Panc1 (cell line): Measurements from ENCODE around the gene SLC25A46. TPM values are rescaled to one million over a fixed set of nuclear protein-coding genes. Genes with fewer than 3 reads are reported as not detected.
"Not testable (repeated sequence)": the region's sequence is repeated elsewhere in the genome, so short reads cannot be mapped to it uniquely, and the experiment has no call there.

ENCODE experiments used
- ATAC-seq: fragments of 200-7000 bp; cut with Tn5 transposase; 2 replicates; pipeline ENCODE4 v1.9.1; 2020; ENCODE audit warnings: mild to moderate bottlenecking, moderate library complexity
- Bru-seq: library from RNA; stranded (reverse); fragments of 400-500 nt; gene quantifications from one replicate; lab custom pipeline; 2021; lab: Mats Ljungman, UMichigan
- BruChase-seq, 2 experiments: library from RNA; stranded (reverse); fragments of 400-500 nt; gene quantifications; one replicate each; lab custom pipeline; 2021; lab: Mats Ljungman, UMichigan
- BruUV-seq: library from RNA; stranded (reverse); fragments of 400-500 nt; replicated peaks from 2 replicates; lab custom pipeline; 2021; lab: Mats Ljungman, UMichigan
- CTCF ChIA-PET: fragments of 300-600 bp; sonication (Branson Sonifier 250); formaldehyde crosslinking; loops from one replicate; lab custom pipeline; 2022; ENCODE audit warnings: antibody characterized with exemption; lab: Charles Lee
- POLR2A ChIA-PET: fragments of 300-600 bp; sonication (Branson Sonifier 250); formaldehyde crosslinking; loops from one replicate; lab custom pipeline; 2022; ENCODE audit warnings: antibody characterized with exemption; lab: Charles Lee
- DNase-seq: peaks from one replicate; pipeline ENCODE4 v3.0.0-alpha.2; 2010; ENCODE audit warnings: low read depth, low spot score
- H3K27ac ChIP-seq: 2 replicates; pipeline ENCODE4 v1.5.1; 2011; ENCODE audit warnings: mild to moderate bottlenecking, low read length, inconsistent platforms
- H3K27me3 ChIP-seq: fragments of 200-500 bp; sonication (Bioruptor generic); 2 replicates; pipeline ENCODE4 v1.6.0; 2014; ENCODE audit warnings: low read length, inconsistent platforms; ENCODE audit not compliant: control insufficient read depth, insufficient read depth
- H3K36me3 ChIP-seq: fragments of 200-500 bp; sonication (Bioruptor generic); 2 replicates; pipeline ENCODE4 v1.5.1; 2014; ENCODE audit warnings: inconsistent platforms, mild to moderate bottlenecking, low read length, moderate library complexity; ENCODE audit not compliant: control insufficient read depth, insufficient read depth
- H3K4me1 ChIP-seq: 2 replicates; pipeline ENCODE4 v1.5.1; 2011; ENCODE audit warnings: inconsistent platforms, mild to moderate bottlenecking, low read length, moderate library complexity; ENCODE audit not compliant: control insufficient read depth, insufficient read depth
- H3K4me3 ChIP-seq, 2 experiments: 2 replicates each; pipeline ENCODE4 v1.5.1; 2011 to 2012; ENCODE audit warnings: low read depth in 2 of 2, low read length in 2 of 2, mild to moderate bottlenecking in 2 of 2, inconsistent platforms in 1 of 2, moderate library complexity in 1 of 2
- H3K9me3 ChIP-seq: fragments of 200-500 bp; sonication (Bioruptor generic); 2 replicates; pipeline ENCODE4 v1.5.1; 2014; ENCODE audit warnings: low read depth, mild to moderate bottlenecking, inconsistent platforms, low read length, moderate library complexity; ENCODE audit not compliant: control insufficient read depth, insufficient read depth
- POLR2AphosphoS5 ChIP-seq: IDR thresholded peaks from 2 replicates; pipeline ENCODE4 v1.6.1; 2012; ENCODE audit warnings: mild to moderate bottlenecking, low read depth, low read length, moderate library complexity
- REST ChIP-seq, 2 experiments: IDR thresholded peaks; 2 replicates each; pipeline ENCODE4 v1.6.1; 2011 to 2012; ENCODE audit warnings: low read depth in 2 of 2, control low read depth in 1 of 2, low read length in 1 of 2, mild to moderate bottlenecking in 1 of 2, moderate library complexity in 1 of 2; ENCODE audit not compliant: insufficient read depth in 1 of 2
- SIN3A ChIP-seq: IDR thresholded peaks from 2 replicates; pipeline ENCODE4 v1.6.1; 2012; ENCODE audit warnings: low read depth, mild to moderate bottlenecking, low read length, moderate library complexity, borderline replicate concordance; ENCODE audit not compliant: insufficient read depth
- TCF7L2 ChIP-seq: IDR thresholded peaks from 2 replicates; pipeline ENCODE4 v1.6.1; 2011; ENCODE audit warnings: mild to moderate bottlenecking, low read depth, low read length, inconsistent platforms
- in situ Hi-C: cut with HindIII; loops from 2 replicates; pipeline ENCODE4 v1.10.0; 2016; ENCODE audit warnings: low sequenced_read_pairs, low pct_unique_long_range_greater_than_20kb
- intact Hi-C: fragments of 100-400 bp; cut with micrococcal nuclease; formaldehyde crosslinking; loops from one replicate; pipeline ENCODE4 v1.10.0; 2022; ENCODE audit not compliant: unreplicated experiment
- long read RNA-seq: library from polyadenylated mRNA; unstranded; transcript quantifications from one replicate; pipeline ENCODE4 v2.0.0, GENCODE V29; 2021; ENCODE audit not compliant: unreplicated experiment
- polyA plus RNA-seq: library from polyadenylated mRNA; unstranded; fragments of >200 nt; gene quantifications from one replicate; pipeline ENCODE4 v1.2.1, GENCODE V29; 2012; ENCODE audit warnings: missing spikeins; ENCODE audit not compliant: insufficient read length
- total RNA-seq: library from RNA; stranded (reverse); gene quantifications from one replicate; pipeline ENCODE4 v1.2.1, GENCODE V29; 2021; ENCODE audit not compliant: unreplicated experiment
- TF ChIP-seq, protein P1 (sequence below): fragments of 450-650 bp; IDR thresholded peaks from 2 replicates; pipeline ENCODE4 v1.5.1; 2017; ENCODE audit warnings: mild to moderate bottlenecking

The SLC25A46 gene
- total RNA-seq: 34.5 TPM
- polyA plus RNA-seq: 15.6 TPM
- Bru-seq, nascent RNA: percentile 76 among the genes with signal in this experiment
- BruChase-seq, experiment 1, labeled RNA remaining after a 2-hour chase: percentile 85 among the genes with signal in this experiment
- BruChase-seq, experiment 2, labeled RNA remaining after a 6-hour chase: percentile 86 among the genes with signal in this experiment
- long read RNA-seq, full-length matches to known transcripts: 46 of 55 reads
- long read RNA-seq, partial matches to known transcripts: 2 of 55 reads
- long read RNA-seq, other reads (novel, unspliced or antisense): 7 of 55 reads

GRCh38 chr5:110738812-110739651 lies at the start of gene SLC25A46:
TSS of gene SLC25A46 (plus strand) at chr5:110739007. CDS start at chr5:110739120, 113 bp downstream.
- H3K9me3 ChIP-seq: no peaks in the 10 kb centered on the region
- ATAC-seq (peak; percentile 98), DNase-seq (peak; percentile 60)
- H3K27me3 ChIP-seq: peaks cover 3% of the 10 kb centered on the region; the same call in 1 of the 2 replicates
- TF ChIP-seq SIN3A (peak; percentile 91), POLR2AphosphoS5 (peak; percentile 53; the same call in 1 of the 2 replicates), TCF7L2 (peak; percentile 56; the same call in 1 of the 2 replicates), REST (IDR thresholded peaks at IDR 0.05; ENCODE audit: insufficient read depth in 1 of 2, low read depth in 2 of 2, low read length in 1 of 2) (no peak)
- TF ChIP-seq, protein P1, sequence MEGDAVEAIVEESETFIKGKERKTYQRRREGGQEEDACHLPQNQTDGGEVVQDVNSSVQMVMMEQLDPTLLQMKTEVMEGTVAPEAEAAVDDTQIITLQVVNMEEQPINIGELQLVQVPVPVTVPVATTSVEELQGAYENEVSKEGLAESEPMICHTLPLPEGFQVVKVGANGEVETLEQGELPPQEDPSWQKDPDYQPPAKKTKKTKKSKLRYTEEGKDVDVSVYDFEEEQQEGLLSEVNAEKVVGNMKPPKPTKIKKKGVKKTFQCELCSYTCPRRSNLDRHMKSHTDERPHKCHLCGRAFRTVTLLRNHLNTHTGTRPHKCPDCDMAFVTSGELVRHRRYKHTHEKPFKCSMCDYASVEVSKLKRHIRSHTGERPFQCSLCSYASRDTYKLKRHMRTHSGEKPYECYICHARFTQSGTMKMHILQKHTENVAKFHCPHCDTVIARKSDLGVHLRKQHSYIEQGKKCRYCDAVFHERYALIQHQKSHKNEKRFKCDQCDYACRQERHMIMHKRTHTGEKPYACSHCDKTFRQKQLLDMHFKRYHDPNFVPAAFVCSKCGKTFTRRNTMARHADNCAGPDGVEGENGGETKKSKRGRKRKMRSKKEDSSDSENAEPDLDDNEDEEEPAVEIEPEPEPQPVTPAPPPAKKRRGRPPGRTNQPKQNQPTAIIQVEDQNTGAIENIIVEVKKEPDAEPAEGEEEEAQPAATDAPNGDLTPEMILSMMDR: no peak
- CTCF ChIA-PET: no interaction called here
- H3K4me1 ChIP-seq: peaks cover 4% of the 10 kb centered on the region
- H3K36me3 ChIP-seq: peaks cover 6% of the 10 kb centered on the region
- POLR2A ChIA-PET: no interaction called here
- BruUV-seq: no TSS peak
- H3K27ac ChIP-seq: peak within 1 kb of the TSS; percentile 78
- in situ Hi-C loops (no loop called here), intact Hi-C loops (no loop called here)
- H3K4me3 ChIP-seq: peak within 1 kb of the TSS; percentile 79 to 92

DNA sequence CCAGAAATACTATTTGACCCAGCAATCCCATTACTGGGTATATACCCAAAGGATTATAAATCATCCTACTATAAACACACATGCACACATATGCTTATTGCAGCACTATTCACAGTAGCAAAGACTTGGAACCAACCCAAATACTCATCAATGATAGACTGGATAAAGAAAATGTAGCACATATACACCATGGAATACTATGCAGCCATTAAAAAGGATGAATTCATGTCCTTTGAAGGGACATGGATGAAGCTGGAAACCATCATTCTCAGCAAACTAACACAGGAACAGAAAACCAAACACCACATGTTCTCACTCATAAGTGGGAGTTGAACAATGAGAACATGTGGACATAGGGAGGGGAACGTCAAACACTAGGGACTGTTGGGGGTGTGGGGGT lies 48.2 kb upstream of the SLC25A46 start:
- POLR2A ChIA-PET, BruUV-seq, in situ Hi-C loops: not testable (repeated sequence)

DNA sequence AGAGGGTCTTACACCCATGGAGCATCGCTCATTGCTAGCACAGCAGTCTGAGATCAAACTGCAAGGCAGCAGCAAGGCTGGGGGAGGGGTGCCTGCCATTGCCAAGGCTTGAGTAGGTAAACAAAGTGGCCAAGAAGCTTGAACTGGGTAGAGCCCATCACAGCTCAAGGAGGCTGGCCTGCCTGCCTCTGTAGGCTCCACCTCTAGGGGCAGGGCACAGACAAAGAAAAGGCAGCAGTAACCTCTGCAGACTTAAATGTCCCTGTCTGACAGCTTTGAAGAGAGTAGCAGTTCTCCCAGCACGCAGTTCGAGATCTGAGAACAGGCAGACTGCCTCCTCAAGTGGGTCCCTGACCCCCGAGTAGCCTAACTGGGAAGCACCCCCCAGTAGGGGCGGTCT lies 46.1 kb upstream of the SLC25A46 start:
- H3K27me3 ChIP-seq, ATAC-seq, H3K4me1 ChIP-seq, in situ Hi-C loops, H3K9me3 ChIP-seq, BruUV-seq, DNase-seq, intact Hi-C loops, CTCF ChIA-PET, POLR2A ChIA-PET, H3K36me3 ChIP-seq, H3K27ac ChIP-seq, H3K4me3 ChIP-seq: not testable (repeated sequence)

More for the DNA sequence above, 48.2 kb upstream of the SLC25A46 start:
- H3K27me3 ChIP-seq, intact Hi-C loops, H3K9me3 ChIP-seq, CTCF ChIA-PET, H3K27ac ChIP-seq, H3K4me1 ChIP-seq, H3K4me3 ChIP-seq, ATAC-seq, DNase-seq, H3K36me3 ChIP-seq: not testable (repeated sequence)
